Suprapubic skin (tissue), 4 donors: ENCODE data around the gene RPGRIP1L. TPM values are rescaled to one million over a fixed set of nuclear protein-coding genes. Genes with fewer than 3 reads are reported as not detected.
A peak's percentile ranks its signal among the peaks of the same experiment; 100 is the strongest.

ENCODE experiments used
- DNase-seq, 2 donors: peaks; one replicate each; pipeline ENCODE4 v3.0.0-alpha.2; 2019; ENCODE audit warnings: low spot score in 2 of 2
- H3K27ac ChIP-seq: fragments of 200-600 bp; sonication (generic); one replicate; pipeline ENCODE4 v1.5.1; 2019
- H3K27me3 ChIP-seq: fragments of 200-600 bp; sonication (generic); one replicate; pipeline ENCODE4 v1.5.1; 2019
- H3K36me3 ChIP-seq: fragments of 200-600 bp; sonication (generic); one replicate; pipeline ENCODE4 v1.5.1; 2019
- H3K4me1 ChIP-seq: fragments of 200-600 bp; sonication (generic); one replicate; pipeline ENCODE4 v1.5.1; 2019
- H3K4me3 ChIP-seq: fragments of 200-600 bp; sonication (generic); one replicate; pipeline ENCODE4 v1.5.1; 2019; ENCODE audit warnings: mild to moderate bottlenecking
- H3K9me3 ChIP-seq: fragments of 200-600 bp; sonication (generic); one replicate; pipeline ENCODE4 v1.5.1; 2019
- CTCF ChIP-seq, 2 donors: fragments of 200-600 bp in 1 of 2; fragments of 450-650 bp in 1 of 2; sonication (generic) in 1 of 2; IDR thresholded peaks; one replicate each; pipeline ENCODE4 v1.5.1; 2016 to 2019; ENCODE audit warnings: antibody characterized with exemption in 2 of 2, mild to moderate bottlenecking in 1 of 2, moderate library complexity in 1 of 2
- EP300 ChIP-seq: sonication (generic); formaldehyde crosslinking; IDR thresholded peaks from one replicate; pipeline ENCODE4 v1.6.1; 2017; ENCODE audit warnings: antibody characterized with exemption
- POLR2A ChIP-seq, 2 donors: fragments of 450-650 bp; IDR thresholded peaks; one replicate each; pipeline ENCODE4 v1.6.1; 2017; ENCODE audit warnings: antibody characterized with exemption in 2 of 2, mild to moderate bottlenecking in 2 of 2, moderate library complexity in 2 of 2
- POLR2AphosphoS5 ChIP-seq, 3 donors: sonication (generic); formaldehyde crosslinking; IDR thresholded peaks; one replicate each; pipeline ENCODE4 v1.6.1; 2017; ENCODE audit warnings: antibody characterized with exemption in 3 of 3
- WGBS: methylation state at CpG from one replicate; pipeline ENCODE4 v1.1.5; 2018; 5-methylcytosine and 5-hydroxymethylcytosine counted together
- total RNA-seq, 4 donors: library from RNA; depleted of rRNA; stranded (reverse); fragments of >200 nt; gene quantifications; one replicate each; pipeline ENCODE4 v1.1.0, GENCODE V29; 2016

RPGRIP1L gene
- total RNA-seq, result 1 to 10 TPM; 2.4 to 7.2 (median 3.8) TPM

GRCh38 chr16:53703590-53704444 lies at the start of gene RPGRIP1L, which contains the start of gene FTO:
Gene RPGRIP1L, minus strand, starts transcription at chr16:53703859. Its CDS starts 3,136 bp downstream, at chr16:53700723.
Gene FTO, plus strand, starts transcription at chr16:53704156.
- WGBS, result under 1% methylated on average over 55 of the region's 57 CpGs
- DNase-seq, result peak; percentile 99

DNA sequence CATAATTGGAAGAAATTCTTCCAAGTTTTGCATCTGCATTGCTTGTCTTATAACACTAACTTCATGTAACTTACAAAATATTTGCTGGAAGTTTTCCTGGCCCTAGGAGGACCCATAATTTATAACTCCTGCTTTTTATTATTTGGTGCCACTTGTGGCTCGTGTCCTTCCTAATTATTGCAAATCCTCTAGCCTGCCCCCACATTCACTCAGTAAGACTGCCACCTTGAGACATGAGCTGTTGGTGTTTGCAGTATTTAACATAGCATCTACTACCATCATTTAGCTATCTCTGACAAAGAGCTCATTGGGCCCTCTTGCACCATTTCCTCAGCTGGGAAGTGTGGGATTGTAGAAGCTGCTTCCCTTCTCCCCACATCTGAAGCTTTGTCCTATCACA lies 49.8 kb upstream of the RPGRIP1L start:
- H3K9me3 ChIP-seq, result no peaks in the 10 kb centered on the region
- H3K36me3 ChIP-seq, result no peaks in the 10 kb centered on the region
- no peak overlapping the region for H3K4me3 ChIP-seq
- H3K27me3 ChIP-seq, result no peaks in the 10 kb centered on the region
- no peak for TF ChIP-seq EP300
- no peak for TF ChIP-seq POLR2A (IDR thresholded peaks at IDR 0.05)
- no peak for TF ChIP-seq POLR2AphosphoS5 (IDR thresholded peaks at IDR 0.05)
- no peak for TF ChIP-seq CTCF (IDR thresholded peaks at IDR 0.05)
- peaks cover 28% of the 10 kb centered on the region for H3K4me1 ChIP-seq
- WGBS, result 33% methylated on average over 1 of the region's 1 CpG
- no peak overlapping the region for H3K27ac ChIP-seq
- no peak for DNase-seq

More at GRCh38 chr16:53703590-53704444, at the start of gene RPGRIP1L, which contains the start of gene FTO:
- H3K27ac ChIP-seq, result peak within 1 kb of the TSS; percentile 61
- no peaks in the 10 kb centered on the region for H3K27me3 ChIP-seq
- H3K4me3 ChIP-seq, result peak within 1 kb of the TSS; percentile 75
- peaks cover 22% of the 10 kb centered on the region for H3K4me1 ChIP-seq
- TF ChIP-seq POLR2A (IDR thresholded peaks at IDR 0.05) (no peak), CTCF (IDR thresholded peaks at IDR 0.05) (peak in 1 of 2 donors; percentile 21), POLR2AphosphoS5 (IDR thresholded peaks at IDR 0.05) (peak; percentile 13 to 44 (median 40)), EP300 (no peak)
- no peaks in the 10 kb centered on the region for H3K36me3 ChIP-seq
- no peaks in the 10 kb centered on the region for H3K9me3 ChIP-seq

DNA sequence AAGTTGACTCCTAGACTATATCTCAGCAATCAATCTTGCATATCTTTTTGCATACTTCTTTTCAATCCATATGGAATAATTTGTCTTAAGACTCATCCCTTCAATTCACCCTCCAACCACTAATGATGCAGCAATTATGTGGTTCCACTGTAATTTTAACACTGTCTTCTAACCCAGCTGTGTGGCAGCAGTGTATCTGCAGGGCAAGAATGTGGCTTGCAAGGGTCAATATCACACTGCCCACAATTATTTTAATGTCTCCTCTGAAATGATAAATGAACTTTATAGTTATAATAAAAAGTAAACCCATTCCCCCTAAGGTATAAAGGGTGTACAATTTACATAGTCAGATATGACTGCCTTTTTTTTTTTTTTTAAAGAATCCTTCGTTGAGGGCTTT lies 48.9 kb upstream of the RPGRIP1L start:
- Histone ChIP-seq H3K27ac (no peak overlapping the region), H3K4me1 (peaks cover 28% of the 10 kb centered on the region), H3K27me3 (no peaks in the 10 kb centered on the region), H3K4me3 (no peak overlapping the region), H3K9me3 (no peaks in the 10 kb centered on the region), H3K36me3 (no peaks in the 10 kb centered on the region)
- WGBS, result 61% methylated on average over 1 of the region's 1 CpG
- no peak for TF ChIP-seq POLR2AphosphoS5 (IDR thresholded peaks at IDR 0.05)
- no peak for TF ChIP-seq POLR2A (IDR thresholded peaks at IDR 0.05)
- TF ChIP-seq EP300, result no peak
- TF ChIP-seq CTCF (IDR thresholded peaks at IDR 0.05), result no peak
- no peak for DNase-seq

GRCh38 chr16:53745753-53746266 lies 42.2 kb upstream of the RPGRIP1L start:
- H3K27ac ChIP-seq, result no peak overlapping the region
- H3K4me3 ChIP-seq, result no peak overlapping the region
- H3K4me1 ChIP-seq, result peaks cover 27% of the 10 kb centered on the region
- 47% methylated on average over 4 of the region's 4 CpGs for WGBS
- H3K27me3 ChIP-seq, result no peaks in the 10 kb centered on the region
- no peak for DNase-seq
- H3K36me3 ChIP-seq, result no peaks in the 10 kb centered on the region
- TF ChIP-seq CTCF (IDR thresholded peaks at IDR 0.05), result no peak
- TF ChIP-seq POLR2A (IDR thresholded peaks at IDR 0.05), result no peak
- TF ChIP-seq POLR2AphosphoS5 (IDR thresholded peaks at IDR 0.05), result no peak
- TF ChIP-seq EP300, result no peak
- no peaks in the 10 kb centered on the region for H3K9me3 ChIP-seq

DNA sequence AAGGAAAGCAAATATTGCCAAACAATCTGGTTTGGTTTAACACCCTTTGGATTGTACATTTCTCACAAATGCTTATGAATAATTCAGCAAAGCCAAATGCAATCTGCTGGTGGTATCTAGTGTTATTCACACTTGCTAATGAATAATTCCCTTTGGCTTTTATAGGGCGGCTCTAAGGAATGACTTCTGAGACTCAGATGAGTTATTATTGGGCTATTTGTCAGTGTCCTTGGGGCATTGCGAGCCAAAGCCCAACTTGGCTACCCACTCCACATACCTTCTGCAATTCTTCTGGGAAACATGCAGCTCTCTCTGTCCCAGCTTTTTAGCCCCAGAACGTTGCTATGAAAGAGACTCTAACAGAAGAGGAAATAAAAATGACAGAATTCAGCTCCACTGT lies 41.4 kb upstream of the RPGRIP1L start:
- Histone ChIP-seq H3K9me3 (no peaks in the 10 kb centered on the region), H3K36me3 (no peaks in the 10 kb centered on the region), H3K27me3 (no peaks in the 10 kb centered on the region), H3K4me3 (no peak overlapping the region), H3K4me1 (peaks cover 27% of the 10 kb centered on the region), H3K27ac (no peak overlapping the region)
- WGBS, result 23% methylated on average over 3 of the region's 3 CpGs
- DNase-seq, result no peak
- no peak for TF ChIP-seq POLR2AphosphoS5 (IDR thresholded peaks at IDR 0.05)
- no peak for TF ChIP-seq EP300
- no peak for TF ChIP-seq POLR2A (IDR thresholded peaks at IDR 0.05)
